Activated CD8-positive, alpha-beta memory T cell treated with anti-CD3 and anti-CD28 coated beads for 4 hours (primary cell): ENCODE measurements around the gene PHF12.

Source experiments
- DNase-seq, 2 donors: peaks; one replicate each; pipeline ENCODE4 v3.0.0-alpha.2; 2020; ENCODE audit warnings: low read depth in 2 of 2

The PHF12 gene

GRCh38 chr17:28951428-28951990, at the start of gene PHF12:
Gene PHF12, minus strand, starts transcription at chr17:28951518. Its CDS starts 558 bp downstream, at chr17:28950960.
- peak; percentile 99 to 100 for DNase-seq

- DNase-seq = no peak
These were observed 49.7 kb upstream of the PHF12 start for GRCh38 chr17:29000973-29001372.

GRCh38 chr17:28999206-28999605, 47.9 kb upstream of the PHF12 start:
- no peak for DNase-seq

GRCh38 chr17:28997806-28998205, 46.5 kb upstream of the PHF12 start:
- DNase-seq = no peak

- DNase-seq = no peak
These were observed 45.3 kb upstream of the PHF12 start for GRCh38 chr17:28996554-28997096.

- DNase-seq = no peak
These were observed 42.5 kb upstream of the PHF12 start for GRCh38 chr17:28993645-28994426.

- no peak for DNase-seq
These were observed 41.6 kb upstream of the PHF12 start for GRCh38 chr17:28992625-28993600.

- no peak for DNase-seq
These were observed 40.9 kb upstream of the PHF12 start for GRCh38 chr17:28992185-28992584.

GRCh38 chr17:28991779-28992178, 40.5 kb upstream of the PHF12 start:
- DNase-seq = no peak

GRCh38 chr17:28989028-28989427, 37.7 kb upstream of the PHF12 start:
- no peak for DNase-seq

- DNase-seq = no peak
These were observed 37.2 kb upstream of the PHF12 start for GRCh38 chr17:28988475-28988874.

- no peak for DNase-seq
These were observed 35.7 kb upstream of the PHF12 start for GRCh38 chr17:28986714-28987655.

GRCh38 chr17:28985950-28986713, 34.8 kb upstream of the PHF12 start:
- no peak for DNase-seq

GRCh38 chr17:28983286-28984230, 32.2 kb upstream of the PHF12 start:
- DNase-seq = no peak

GRCh38 chr17:28982131-28982793, 30.9 kb upstream of the PHF12 start:
- peak; percentile 29 to 39 for DNase-seq

- DNase-seq = no peak
These were observed 27.1 kb upstream of the PHF12 start for GRCh38 chr17:28978356-28978964.

GRCh38 chr17:28977659-28978355, 26.5 kb upstream of the PHF12 start:
- no peak for DNase-seq
